Fibroblast of the aortic adventitia (primary cell): ENCODE data around the gene TOE1. TPM values are rescaled to one million over a fixed set of nuclear protein-coding genes. Genes with fewer than 3 reads are reported as not detected.

ENCODE experiments used
- DNase-seq: peaks from one replicate; pipeline ENCODE4 v3.0.0-alpha.2; 2010; ENCODE audit warnings: low read depth
- H3K4me3 ChIP-seq: 2 replicates; pipeline ENCODE4 v1.5.1; 2011; ENCODE audit warnings: low read depth, mild to moderate bottlenecking, control low read depth, low read length, moderate library complexity
- CTCF ChIP-seq: IDR thresholded peaks from 2 replicates; pipeline ENCODE4 v1.5.1; 2011; ENCODE audit warnings: mild to moderate bottlenecking, low read length, control low read depth, inconsistent platforms; ENCODE audit not compliant: insufficient read depth
- total RNA-seq: library from RNA; depleted of rRNA; stranded (reverse); fragments of >200 nt; gene quantifications from 2 replicates; pipeline ENCODE4 v1.2.3, GENCODE V29; 2012; ENCODE audit warnings: low replicate concordance

The TOE1 gene
- total RNA-seq, 1 donor, result 14.7 TPM

- no peak overlapping the region for H3K4me3 ChIP-seq
- DNase-seq, result no peak
- no peak for TF ChIP-seq CTCF
These were observed 5.4 kb upstream of the TOE1 start for GRCh38 chr1:45334308-45335245.

GRCh38 chr1:45335855-45336324 is 4.1 kb upstream of the TOE1 start:
- TF ChIP-seq CTCF, result no peak
- no peak overlapping the region for H3K4me3 ChIP-seq
- DNase-seq, result no peak

GRCh38 chr1:45337630-45338325 is 2.2 kb upstream of the TOE1 start:
- no peak for TF ChIP-seq CTCF
- no peak overlapping the region for H3K4me3 ChIP-seq
- DNase-seq, result no peak

- TF ChIP-seq CTCF, result no peak
- H3K4me3 ChIP-seq, result peak overlapping the region; percentile 79
- peak; percentile 22 for DNase-seq
These were observed 971 bp downstream of the TOE1 start for GRCh38 chr1:45340816-45341466.

GRCh38 chr1:45344499-45344898 is 4.5 kb downstream of the TOE1 start:
- DNase-seq, result no peak
- no peak for TF ChIP-seq CTCF
- no peak overlapping the region for H3K4me3 ChIP-seq

GRCh38 chr1:45345014-45345413 is 5.0 kb downstream of the TOE1 start:
- DNase-seq, result no peak
- H3K4me3 ChIP-seq, result no peak overlapping the region
- no peak for TF ChIP-seq CTCF
